Measurements from ENCODE around the gene PGM5.

Gene PGM5

GRCh38 chr9:68437785-68438184 lies 81.4 kb downstream of the PGM5 start:
- no peak for DNase-seq (ENCODE audit: low read depth)

- no peak for DNase-seq (ENCODE audit: low read depth)
These were observed 87.2 kb downstream of the PGM5 start for GRCh38 chr9:68443624-68444023.

- DNase-seq (ENCODE audit: low read depth): no peak
These were observed 90.4 kb downstream of the PGM5 start for GRCh38 chr9:68446836-68447235.

- no peak for DNase-seq (ENCODE audit: low read depth)
These were observed 91.2 kb downstream of the PGM5 start for GRCh38 chr9:68447611-68448010.

GRCh38 chr9:68454579-68455334 lies 98.3 kb downstream of the PGM5 start:
- DNase-seq (ENCODE audit: low read depth): no peak

- no peak for DNase-seq (ENCODE audit: low read depth)
These were observed 99.0 kb downstream of the PGM5 start for GRCh38 chr9:68455451-68455850.

- DNase-seq (ENCODE audit: low read depth): no peak
These were observed 101.4 kb downstream of the PGM5 start for GRCh38 chr9:68457803-68458202.

- DNase-seq (ENCODE audit: low read depth): no peak
These were observed 102.5 kb downstream of the PGM5 start for GRCh38 chr9:68458918-68459317.

GRCh38 chr9:68462105-68462775 lies 105.8 kb downstream of the PGM5 start:
- no peak for DNase-seq (ENCODE audit: low read depth)

- DNase-seq (ENCODE audit: low read depth): no peak
These were observed 113.7 kb downstream of the PGM5 start for GRCh38 chr9:68470067-68470466.

- no peak for DNase-seq (ENCODE audit: low read depth)
These were observed 114.2 kb downstream of the PGM5 start for GRCh38 chr9:68470634-68471033.

GRCh38 chr9:68472119-68472518 lies 115.7 kb downstream of the PGM5 start:
- no peak for DNase-seq (ENCODE audit: low read depth)

- DNase-seq (ENCODE audit: low read depth): no peak
These were observed 117.4 kb downstream of the PGM5 start for GRCh38 chr9:68473790-68474189.

- DNase-seq (ENCODE audit: low read depth): no peak
These were observed 120.0 kb downstream of the PGM5 start for GRCh38 chr9:68476422-68476821.

- no peak for DNase-seq (ENCODE audit: low read depth)
These were observed 120.4 kb downstream of the PGM5 start for GRCh38 chr9:68476847-68477246.

- no peak for DNase-seq (ENCODE audit: low read depth)
These were observed 124.4 kb downstream of the PGM5 start for GRCh38 chr9:68480807-68481206.

GRCh38 chr9:68482548-68482947 lies 126.1 kb downstream of the PGM5 start:
- DNase-seq (ENCODE audit: low read depth): no peak

- no peak for DNase-seq (ENCODE audit: low read depth)
These were observed 131.7 kb downstream of the PGM5 start for GRCh38 chr9:68488126-68488525.

GRCh38 chr9:68489646-68490045 lies 133.2 kb downstream of the PGM5 start:
- DNase-seq (ENCODE audit: low read depth): no peak

- DNase-seq (ENCODE audit: low read depth): no peak
These were observed 136.4 kb downstream of the PGM5 start for GRCh38 chr9:68492806-68493205.

GRCh38 chr9:68493541-68493940 lies 137.1 kb downstream of the PGM5 start:
- DNase-seq (ENCODE audit: low read depth): no peak

GRCh38 chr9:68493958-68494577 lies 137.7 kb downstream of the PGM5 start:
- DNase-seq (ENCODE audit: low read depth): no peak

GRCh38 chr9:68495247-68495646 lies 138.8 kb downstream of the PGM5 start:
- DNase-seq (ENCODE audit: low read depth): no peak

Measured in GM04504 (cell line).